Mononuclear cell (primary cell): ENCODE measurements around the gene NPHP3. TPM values are rescaled to one million over a fixed set of nuclear protein-coding genes. Genes with fewer than 3 reads are reported as not detected.

Experiments
- H3K27me3 ChIP-seq: 2 replicates; pipeline ENCODE4 v1.6.0; 2011; ENCODE audit warnings: low read length, control low read depth; ENCODE audit not compliant: insufficient read depth
- H3K4me1 ChIP-seq: 2 replicates; pipeline ENCODE4 v1.5.1; 2011; ENCODE audit warnings: mild to moderate bottlenecking, low read length, control low read depth; ENCODE audit not compliant: insufficient read depth
- H3K4me3 ChIP-seq: 2 replicates; pipeline ENCODE4 v1.5.1; 2011; ENCODE audit warnings: mild to moderate bottlenecking, low read length, moderate library complexity
- H3K9me3 ChIP-seq: 2 replicates; pipeline ENCODE4 v1.5.1; 2011; ENCODE audit warnings: low read depth, mild to moderate bottlenecking, control low read depth, low read length
- total RNA-seq: library from RNA; depleted of rRNA; stranded (reverse); fragments of >200 nt; gene quantifications from one replicate; pipeline ENCODE4 v1.2.3, GENCODE V29; 2012

The NPHP3 gene
- total RNA-seq, 1 donor, result 27.3 TPM

GRCh38 chr3:132720228-132720627 is 2.0 kb downstream of the NPHP3 start:
- Histone ChIP-seq H3K27me3 (no peaks in the 10 kb centered on the region), H3K4me3 (no peak overlapping the region), H3K9me3 (no peaks in the 10 kb centered on the region), H3K4me1 (peaks cover 23% of the 10 kb centered on the region)

GRCh38 chr3:132716372-132716771 is 5.8 kb downstream of the NPHP3 start:
- peaks cover 14% of the 10 kb centered on the region for H3K4me1 ChIP-seq
- no peaks in the 10 kb centered on the region for H3K9me3 ChIP-seq
- H3K27me3 ChIP-seq, result no peaks in the 10 kb centered on the region
- no peak overlapping the region for H3K4me3 ChIP-seq

GRCh38 chr3:132713977-132714727 is 8.1 kb downstream of the NPHP3 start:
- Histone ChIP-seq H3K4me1 (no peaks in the 10 kb centered on the region), H3K4me3 (no peak overlapping the region), H3K27me3 (no peaks in the 10 kb centered on the region), H3K9me3 (no peaks in the 10 kb centered on the region)

- no peak overlapping the region for H3K4me3 ChIP-seq
- no peaks in the 10 kb centered on the region for H3K4me1 ChIP-seq
- no peaks in the 10 kb centered on the region for H3K27me3 ChIP-seq
- no peaks in the 10 kb centered on the region for H3K9me3 ChIP-seq
These were observed 11.9 kb downstream of the NPHP3 start for GRCh38 chr3:132710311-132710710.

GRCh38 chr3:132709761-132710160 is 12.4 kb downstream of the NPHP3 start:
- H3K4me1 ChIP-seq, result no peaks in the 10 kb centered on the region
- H3K4me3 ChIP-seq, result no peak overlapping the region
- H3K27me3 ChIP-seq, result no peaks in the 10 kb centered on the region
- no peaks in the 10 kb centered on the region for H3K9me3 ChIP-seq

- Histone ChIP-seq H3K4me1 (no peaks in the 10 kb centered on the region), H3K4me3 (no peak overlapping the region), H3K27me3 (no peaks in the 10 kb centered on the region), H3K9me3 (no peaks in the 10 kb centered on the region)
These were observed 18.5 kb downstream of the NPHP3 start for GRCh38 chr3:132703733-132704132.

- Histone ChIP-seq H3K4me1 (no peaks in the 10 kb centered on the region), H3K9me3 (no peaks in the 10 kb centered on the region), H3K4me3 (no peak overlapping the region), H3K27me3 (no peaks in the 10 kb centered on the region)
These were observed 26.8 kb downstream of the NPHP3 start for GRCh38 chr3:132695422-132695821.

GRCh38 chr3:132694991-132695390 is 27.2 kb downstream of the NPHP3 start:
- Histone ChIP-seq H3K4me3 (no peak overlapping the region), H3K9me3 (no peaks in the 10 kb centered on the region), H3K4me1 (no peaks in the 10 kb centered on the region), H3K27me3 (no peaks in the 10 kb centered on the region)

- no peaks in the 10 kb centered on the region for H3K27me3 ChIP-seq
These were observed 32.2 kb downstream of the NPHP3 start for GRCh38 chr3:132690040-132690439.

GRCh38 chr3:132682201-132682600 is 40.0 kb downstream of the NPHP3 start:
- no peaks in the 10 kb centered on the region for H3K27me3 ChIP-seq
- no peaks in the 10 kb centered on the region for H3K9me3 ChIP-seq
- no peak overlapping the region for H3K4me3 ChIP-seq

More at GRCh38 chr3:132690040-132690439, 32.2 kb downstream of the NPHP3 start:
- no peaks in the 10 kb centered on the region for H3K4me1 ChIP-seq
- H3K4me3 ChIP-seq, result no peak overlapping the region
- H3K9me3 ChIP-seq, result no peaks in the 10 kb centered on the region

GRCh38 chr3:132681421-132681820 is 40.8 kb downstream of the NPHP3 start:
- Histone ChIP-seq H3K4me3 (no peak overlapping the region), H3K9me3 (no peaks in the 10 kb centered on the region), H3K27me3 (no peaks in the 10 kb centered on the region), H3K4me1 (no peaks in the 10 kb centered on the region)

More at GRCh38 chr3:132682201-132682600, 40.0 kb downstream of the NPHP3 start:
- H3K4me1 ChIP-seq, result no peaks in the 10 kb centered on the region

- Histone ChIP-seq H3K9me3 (no peaks in the 10 kb centered on the region), H3K27me3 (no peaks in the 10 kb centered on the region), H3K4me1 (no peaks in the 10 kb centered on the region), H3K4me3 (no peak overlapping the region)
These were observed 42.3 kb downstream of the NPHP3 start for GRCh38 chr3:132679911-132680310.

GRCh38 chr3:132675408-132675807 is 46.8 kb downstream of the NPHP3 start:
- Histone ChIP-seq H3K27me3 (no peaks in the 10 kb centered on the region), H3K9me3 (no peaks in the 10 kb centered on the region), H3K4me1 (no peaks in the 10 kb centered on the region), H3K4me3 (no peak overlapping the region)

- Histone ChIP-seq H3K9me3 (no peaks in the 10 kb centered on the region), H3K27me3 (no peaks in the 10 kb centered on the region)
These were observed 52.9 kb downstream of the NPHP3 start for GRCh38 chr3:132669256-132669777.

GRCh38 chr3:132665230-132665745 is 56.9 kb downstream of the NPHP3 start:
- Histone ChIP-seq H3K4me1 (peaks cover 8% of the 10 kb centered on the region), H3K27me3 (no peaks in the 10 kb centered on the region), H3K4me3 (no peak overlapping the region), H3K9me3 (no peaks in the 10 kb centered on the region)

More at GRCh38 chr3:132669256-132669777, 52.9 kb downstream of the NPHP3 start:
- no peaks in the 10 kb centered on the region for H3K4me1 ChIP-seq
- no peak overlapping the region for H3K4me3 ChIP-seq

GRCh38 chr3:132662212-132662611 is 60.0 kb downstream of the NPHP3 start:
- no peaks in the 10 kb centered on the region for H3K27me3 ChIP-seq
- no peaks in the 10 kb centered on the region for H3K9me3 ChIP-seq
- no peak overlapping the region for H3K4me3 ChIP-seq
- peaks cover 16% of the 10 kb centered on the region for H3K4me1 ChIP-seq
